GM18909 (cell line): ENCODE measurements around the gene CCDC141.
A peak's percentile ranks its signal among the peaks of the same experiment; 100 is the strongest.

ENCODE experiments used
- ATAC-seq: cut with Tn5 transposase; IDR thresholded peaks from one replicate; pipeline ENCODE4 v1.9.1; 2021; ENCODE audit warnings: mild to moderate bottlenecking; ENCODE audit not compliant: unreplicated experiment, poor library complexity

CCDC141 gene

DNA sequence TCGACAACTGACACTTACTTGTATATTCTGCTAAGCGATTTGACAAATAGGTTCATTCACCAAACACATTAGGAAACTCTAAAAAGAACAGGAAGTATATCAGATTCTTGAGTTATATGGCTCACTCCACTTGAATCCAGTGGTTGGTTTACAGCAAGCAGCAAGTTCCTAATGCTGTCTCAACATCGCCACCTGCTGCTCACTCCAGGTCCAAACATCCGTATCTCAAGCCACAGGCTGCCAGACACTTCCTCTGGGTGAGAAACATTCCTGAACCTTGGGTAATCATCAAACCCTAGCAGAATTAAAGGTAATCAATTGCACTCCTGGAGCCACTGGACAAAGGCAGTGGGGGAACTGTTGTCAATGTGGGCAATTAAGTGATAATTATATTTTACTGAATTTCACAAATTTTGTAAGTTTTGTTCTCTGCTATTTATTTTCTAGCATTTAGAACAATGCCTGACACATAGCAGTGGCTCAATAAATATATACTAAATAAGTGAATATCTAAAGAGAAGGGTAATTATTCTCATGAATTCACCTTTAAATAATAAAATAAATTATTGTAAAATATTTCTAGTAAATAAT is 135.6 kb downstream of the CCDC141 start:
- ATAC-seq, result peak; percentile 93

DNA sequence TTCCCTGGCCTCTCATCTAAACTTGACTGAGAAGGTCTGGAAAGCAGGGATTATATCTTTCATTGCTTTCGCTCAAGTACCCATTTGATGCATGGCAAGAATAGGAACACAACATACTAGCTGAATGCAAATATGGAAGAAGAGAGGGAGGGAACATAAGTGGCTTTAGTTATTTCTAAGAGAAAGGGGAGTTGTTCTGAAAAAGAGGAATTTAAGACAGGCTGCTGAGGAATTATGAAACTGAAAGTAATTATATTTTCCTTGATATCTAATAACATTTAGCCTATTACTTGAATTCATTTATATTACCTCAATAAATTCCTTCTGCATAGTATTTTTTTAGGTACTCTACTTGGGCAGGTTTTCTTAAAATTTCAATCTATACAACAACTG is 136.9 kb downstream of the CCDC141 start:
- no peak for ATAC-seq

DNA sequence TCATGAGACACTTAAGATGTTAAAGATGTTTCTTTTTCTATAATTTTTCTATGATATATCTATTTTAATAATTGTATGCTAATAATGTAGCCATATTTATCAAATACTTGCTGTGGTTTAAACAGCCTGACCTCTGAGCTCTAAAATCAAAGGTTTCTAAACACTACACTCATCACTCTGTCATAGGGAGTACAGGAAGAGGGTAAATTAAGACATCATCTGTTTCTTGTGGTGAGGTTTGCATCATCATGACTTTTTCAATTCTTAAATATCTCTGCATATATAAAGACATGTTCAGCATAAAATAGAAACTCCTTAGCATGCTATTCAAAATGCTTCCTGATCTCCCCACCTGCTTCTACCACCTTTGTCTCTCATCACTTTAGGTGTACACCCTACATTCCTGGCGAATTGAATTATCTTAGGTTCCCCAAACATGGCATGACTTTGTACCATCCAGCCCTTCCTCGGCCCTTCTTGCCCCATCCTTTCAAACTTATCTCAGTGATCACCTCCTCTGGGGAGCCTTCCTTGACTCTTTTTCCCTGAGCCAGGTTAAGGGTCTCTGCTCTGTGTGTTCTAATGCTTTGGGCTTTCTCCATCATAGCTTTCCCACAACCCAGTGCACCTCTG is 137.4 kb downstream of the CCDC141 start:
- no peak for ATAC-seq

DNA sequence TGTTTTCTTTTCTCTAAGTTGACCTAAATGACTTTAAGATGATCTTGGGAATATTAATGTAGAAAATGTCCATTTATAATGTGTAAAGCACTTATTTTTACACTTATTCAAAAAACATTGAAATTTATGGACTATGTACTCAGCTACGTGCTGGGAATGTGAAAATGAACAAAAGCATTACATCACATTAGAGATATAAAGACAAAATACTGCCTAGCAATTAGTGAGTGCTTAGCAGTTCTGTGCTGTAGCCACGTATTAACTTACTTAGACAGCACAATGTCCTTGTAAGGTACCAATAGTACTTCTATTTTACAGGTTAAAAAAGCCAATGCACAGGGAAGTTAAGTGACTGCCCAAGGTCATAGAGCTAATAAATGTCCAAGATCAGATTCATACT is 138.9 kb downstream of the CCDC141 start:
- no peak for ATAC-seq

DNA sequence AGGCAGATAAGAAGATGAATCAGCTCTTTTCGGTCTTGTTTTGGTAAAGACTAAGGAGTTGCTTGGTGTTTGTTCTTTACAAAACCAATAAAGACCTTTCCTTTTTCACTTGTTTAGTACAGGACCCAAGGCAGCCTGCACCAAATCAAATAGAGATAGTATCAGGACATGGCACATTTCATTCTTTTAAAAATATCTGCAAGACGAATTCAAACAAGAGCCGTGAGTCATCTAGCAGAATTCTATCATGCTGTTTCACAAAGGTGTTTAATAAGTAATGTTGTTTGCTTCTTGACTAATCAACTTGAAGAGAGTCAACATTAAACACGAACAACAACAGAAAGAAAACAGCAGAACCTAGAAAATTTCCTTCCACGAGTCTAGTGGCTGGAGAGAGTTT is 139.9 kb downstream of the CCDC141 start:
- no peak for ATAC-seq

DNA sequence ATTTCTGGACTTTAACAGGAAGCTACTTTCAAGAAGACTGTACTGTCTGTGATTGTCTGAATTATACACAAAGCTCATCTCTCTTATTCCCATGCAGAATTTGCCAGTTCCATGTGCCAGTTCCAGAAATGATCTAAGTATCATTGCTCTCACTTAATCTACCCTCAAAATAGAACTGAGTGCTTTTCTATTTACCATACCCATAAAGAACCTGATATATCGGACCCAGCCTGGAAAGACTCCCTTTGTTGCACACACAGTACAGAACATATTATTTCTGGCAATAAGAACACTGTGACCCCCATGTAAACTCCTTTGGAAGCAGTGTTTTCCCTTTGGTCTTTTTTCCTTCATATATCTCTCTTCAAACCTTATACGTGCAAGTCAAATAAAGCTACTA is 140.4 kb downstream of the CCDC141 start:
- ATAC-seq, result no peak

DNA sequence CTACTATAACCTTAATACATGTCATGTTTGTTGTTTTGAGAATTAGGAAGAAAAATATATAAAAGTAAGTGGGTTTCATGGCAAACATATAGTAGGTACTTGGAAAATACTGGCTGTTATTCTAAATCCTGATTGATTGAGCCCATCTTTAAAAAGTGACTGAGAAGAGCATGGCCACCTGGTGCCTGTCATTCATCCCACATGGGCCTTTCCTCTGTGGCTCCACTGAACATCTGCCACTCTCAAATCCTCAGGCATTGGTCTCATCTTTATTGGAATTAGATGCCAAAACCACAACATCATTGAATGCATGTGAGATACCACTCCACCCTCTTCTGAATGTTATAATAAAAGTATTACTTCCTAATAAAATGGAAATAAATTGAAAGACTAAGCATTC is 141.1 kb downstream of the CCDC141 start:
- no peak for ATAC-seq

DNA sequence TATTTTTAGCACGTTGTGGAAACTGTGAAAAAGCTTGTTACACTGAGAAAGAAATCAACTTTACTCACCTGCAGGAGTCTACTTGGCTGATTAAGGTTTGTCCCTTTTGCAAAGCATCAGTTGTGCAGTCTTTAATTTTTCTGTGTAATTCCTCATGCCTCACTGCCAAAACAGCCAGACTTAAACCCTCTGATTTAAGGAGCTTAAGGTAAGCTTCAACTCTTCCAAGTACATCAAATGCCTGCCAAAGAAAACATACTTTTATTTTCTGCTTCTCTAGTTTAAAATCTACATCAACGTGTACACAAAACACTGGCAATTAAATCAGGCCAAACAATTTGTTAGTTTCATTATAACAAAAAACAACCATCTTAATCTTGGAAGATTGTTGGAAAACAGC is 144.7 kb downstream of the CCDC141 start:
- no peak for ATAC-seq

DNA sequence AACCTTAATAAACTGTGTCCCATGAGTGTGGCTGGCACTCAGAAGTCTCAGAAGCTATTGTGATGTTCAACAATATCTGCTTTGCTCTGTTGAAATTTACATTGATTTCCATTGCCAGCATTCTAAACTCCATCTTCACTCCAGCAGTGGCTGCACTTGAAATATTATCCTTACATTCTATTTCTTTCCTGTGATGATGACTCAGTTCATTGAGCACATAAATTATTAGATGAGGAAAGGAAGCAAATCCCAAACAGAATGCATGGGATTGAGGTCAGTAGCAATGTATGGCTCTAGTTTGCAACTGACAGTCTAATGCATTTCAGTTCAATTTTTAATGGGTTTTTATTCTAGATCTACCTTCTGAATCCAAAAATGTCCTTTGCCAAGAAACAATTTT is 150.3 kb downstream of the CCDC141 start:
- no peak for ATAC-seq

DNA sequence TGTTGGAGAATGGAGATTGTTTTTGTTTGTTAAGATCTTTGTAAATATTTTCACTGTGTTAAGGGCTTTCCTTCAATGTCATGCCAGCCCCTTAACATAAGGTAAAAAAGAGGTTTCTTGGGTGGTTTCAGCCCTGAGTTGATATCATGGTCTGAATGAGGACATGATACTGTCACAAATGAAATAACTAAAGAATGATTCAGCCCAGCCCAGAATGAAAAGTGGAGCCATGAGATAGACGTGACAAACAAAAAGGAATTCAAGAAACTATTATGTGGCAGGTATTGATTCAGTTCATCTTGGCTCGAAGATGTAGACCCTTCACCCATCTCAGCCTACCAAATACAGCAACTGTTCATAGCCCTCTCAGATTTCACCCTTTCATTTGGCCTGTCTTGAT is 154.1 kb downstream of the CCDC141 start:
- no peak for ATAC-seq

DNA sequence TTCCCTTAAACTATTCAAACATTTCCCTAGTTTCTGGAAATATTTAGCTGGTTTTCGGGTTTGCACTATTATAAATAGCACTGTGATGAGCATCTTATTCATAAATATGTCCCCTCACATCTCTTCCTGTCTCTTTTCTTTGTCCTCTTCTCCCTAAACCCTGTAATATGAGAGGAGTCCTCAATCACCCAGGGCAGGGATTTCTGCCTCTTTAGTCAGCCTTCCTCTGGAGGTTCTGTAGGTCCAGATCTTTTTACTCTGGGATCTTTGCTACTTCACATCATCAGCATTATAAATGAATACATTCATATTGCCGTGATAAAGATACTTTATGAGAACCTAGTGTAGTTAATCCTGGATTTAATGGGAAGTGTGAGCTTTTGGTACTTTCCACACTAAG is 154.8 kb downstream of the CCDC141 start:
- no peak for ATAC-seq

DNA sequence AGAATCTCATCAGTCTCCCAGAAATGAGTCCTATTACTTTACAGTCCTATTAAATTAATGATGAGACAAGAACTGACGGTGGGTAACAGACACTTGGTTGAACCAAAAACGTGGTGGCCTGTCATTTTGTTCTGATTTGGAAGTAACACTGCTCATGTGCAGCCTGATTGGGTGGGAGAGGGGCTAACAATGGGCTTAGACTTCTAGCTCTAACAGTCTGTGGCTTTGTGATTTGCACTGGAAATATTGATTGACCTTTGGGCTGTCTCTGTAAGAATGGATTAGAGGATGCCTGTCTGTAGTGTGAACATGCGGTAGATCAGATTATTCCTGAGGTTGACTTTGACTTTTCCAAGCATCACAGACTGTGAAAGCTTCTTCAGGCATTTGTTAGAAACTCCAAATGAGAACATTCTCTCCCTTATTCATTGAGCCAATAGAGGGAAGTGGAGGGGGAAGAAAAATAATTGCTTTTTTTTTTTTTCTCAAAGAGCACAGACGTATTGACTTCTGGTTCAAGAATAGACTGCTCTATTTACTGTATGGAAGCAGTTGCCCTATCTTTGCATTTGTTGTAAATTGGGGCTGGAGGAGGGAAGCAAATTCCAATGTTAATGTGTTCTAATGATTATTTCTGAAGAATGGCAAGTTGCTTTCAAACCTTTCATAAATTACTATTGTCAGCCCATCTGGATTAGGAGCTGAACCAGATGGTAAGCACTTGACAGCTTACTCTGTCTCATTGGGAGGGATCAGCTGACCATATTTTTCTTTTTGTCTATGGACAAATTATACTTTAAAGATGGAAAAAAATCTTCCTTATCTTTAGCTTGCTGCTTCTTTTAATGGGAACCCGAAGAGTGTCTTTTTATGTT is 156.9 kb downstream of the CCDC141 start:
- no peak for ATAC-seq

DNA sequence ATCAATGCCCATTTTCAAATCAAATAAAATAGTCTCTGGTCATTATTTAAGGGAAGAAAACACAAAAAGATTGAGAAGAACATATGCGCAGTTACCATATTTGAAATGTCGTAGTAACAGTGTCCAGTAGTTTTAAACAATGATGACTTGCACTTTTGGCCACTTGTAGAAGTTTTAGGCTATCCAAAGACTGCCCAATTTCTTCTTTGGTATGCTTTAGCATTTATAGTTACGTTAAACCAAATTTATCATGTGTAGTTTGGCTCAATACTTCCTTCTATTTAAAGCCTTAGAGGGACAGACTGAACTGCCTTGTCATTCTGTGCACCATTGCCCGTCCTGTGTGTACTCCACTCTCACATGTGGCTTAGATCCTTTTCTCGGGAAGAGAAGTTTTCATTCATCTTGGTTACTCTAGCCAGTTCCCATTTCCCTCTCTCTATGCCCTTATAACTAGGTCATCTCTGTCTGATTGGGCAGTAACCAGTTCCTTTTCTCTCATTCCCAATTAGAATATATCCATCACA is 157.9 kb downstream of the CCDC141 start:
- no peak for ATAC-seq

DNA sequence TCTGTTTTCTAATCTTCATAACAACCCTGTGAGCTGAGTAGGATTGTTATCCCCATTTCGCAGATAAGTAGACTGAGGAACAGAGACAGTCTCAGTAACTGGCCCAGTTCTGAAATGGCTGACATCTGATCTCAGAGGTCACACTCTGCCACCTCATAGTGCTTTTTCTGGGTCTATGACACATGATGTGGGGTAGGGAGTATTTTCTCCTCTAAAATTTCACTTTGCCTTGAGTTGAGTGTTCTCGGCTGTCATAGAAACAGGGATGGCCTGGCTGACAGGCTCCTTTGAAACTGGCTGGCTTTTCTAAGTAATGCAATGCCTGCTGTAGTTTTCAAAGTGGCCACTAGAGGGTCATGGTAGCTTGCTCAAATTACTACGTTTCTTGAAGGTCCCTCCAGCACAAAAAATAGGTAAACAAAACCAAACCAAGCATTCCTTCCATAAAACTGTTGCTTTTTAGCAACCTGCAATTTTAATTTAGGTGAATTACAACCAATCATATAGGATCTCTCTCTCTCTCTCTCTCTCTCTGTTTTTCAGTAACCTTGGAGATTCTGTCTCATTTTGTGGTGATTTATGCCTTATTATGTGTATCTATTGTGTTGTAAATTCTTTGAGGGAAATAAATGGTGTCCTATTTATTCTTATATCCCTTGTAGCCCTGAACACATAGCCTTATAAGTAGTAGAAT is 158.5 kb downstream of the CCDC141 start:
- ATAC-seq, result peak; percentile 87

DNA sequence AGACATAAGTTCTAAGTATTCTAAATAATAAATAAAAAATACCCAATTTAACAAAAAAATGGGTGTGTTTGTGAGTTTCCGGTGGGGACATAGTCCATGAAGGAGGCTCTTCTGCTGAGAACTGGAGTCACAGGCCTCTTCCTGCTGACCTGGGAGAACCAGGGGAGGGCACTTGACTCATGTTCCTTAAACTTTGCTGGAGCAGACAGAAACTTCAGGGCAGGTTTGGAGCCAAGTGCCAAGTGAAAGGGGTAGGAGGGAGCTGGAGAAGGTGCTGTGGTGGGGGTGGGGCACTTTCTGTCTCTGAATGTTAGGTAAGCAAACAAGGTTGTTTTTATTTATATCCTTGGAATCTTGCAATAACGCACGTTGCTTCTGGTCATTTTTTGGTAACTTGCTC is 163.9 kb downstream of the CCDC141 start:
- ATAC-seq, result no peak

DNA sequence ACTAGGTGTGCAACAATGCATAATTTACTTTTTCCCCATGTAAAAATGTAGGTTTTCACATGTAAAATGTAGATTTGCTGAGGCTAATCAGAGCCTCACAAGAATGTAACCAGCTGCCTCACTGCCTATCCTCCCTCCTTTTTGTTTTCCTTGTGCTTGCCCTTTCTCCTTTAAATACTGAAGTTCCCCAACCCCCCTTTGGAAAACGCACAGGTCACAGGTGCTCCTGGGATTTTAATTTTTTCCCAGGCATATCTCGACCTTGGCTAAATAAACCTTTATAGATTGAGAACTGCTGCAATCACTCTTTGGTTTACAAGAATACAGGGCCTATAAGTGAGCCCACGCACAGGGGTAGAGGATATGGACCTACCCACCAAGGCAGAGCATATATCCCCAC is 165.5 kb downstream of the CCDC141 start:
- ATAC-seq, result no peak

DNA sequence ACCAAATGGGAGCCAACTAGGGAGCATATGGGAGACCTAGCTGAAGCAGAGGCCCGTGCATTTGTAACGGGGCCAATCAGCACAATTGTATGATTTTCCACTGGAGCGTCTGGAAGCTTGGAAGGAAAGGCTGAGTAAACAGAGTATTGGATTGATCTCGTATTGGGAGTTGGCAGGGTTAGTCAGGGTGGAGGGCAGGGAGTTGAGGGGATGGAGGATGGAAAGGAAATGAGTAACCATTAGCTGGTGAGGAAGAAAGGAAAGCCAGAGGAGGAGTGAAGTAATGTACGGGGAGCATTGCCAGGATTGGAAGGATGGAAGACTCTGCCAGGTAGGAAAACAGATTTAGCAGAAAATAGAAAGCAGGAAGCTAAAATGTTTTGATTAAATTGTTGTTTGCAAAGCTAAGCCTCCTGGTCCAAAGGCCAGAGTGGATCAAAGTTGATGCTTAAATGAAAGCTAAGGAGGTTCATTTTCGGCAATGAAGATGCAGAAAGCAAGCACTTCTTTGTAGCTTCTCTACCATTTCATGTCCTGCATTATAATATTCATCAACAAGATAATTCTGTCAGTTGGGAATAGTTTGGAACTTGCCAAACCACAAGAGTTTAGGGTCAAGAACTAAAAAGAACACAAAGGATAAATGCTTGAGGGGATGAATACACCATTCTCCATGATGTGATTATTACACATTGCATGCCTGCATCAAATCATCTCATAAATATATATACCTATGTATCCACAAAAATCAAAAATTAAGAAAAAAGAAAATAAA is 167.1 kb downstream of the CCDC141 start:
- no peak for ATAC-seq

DNA sequence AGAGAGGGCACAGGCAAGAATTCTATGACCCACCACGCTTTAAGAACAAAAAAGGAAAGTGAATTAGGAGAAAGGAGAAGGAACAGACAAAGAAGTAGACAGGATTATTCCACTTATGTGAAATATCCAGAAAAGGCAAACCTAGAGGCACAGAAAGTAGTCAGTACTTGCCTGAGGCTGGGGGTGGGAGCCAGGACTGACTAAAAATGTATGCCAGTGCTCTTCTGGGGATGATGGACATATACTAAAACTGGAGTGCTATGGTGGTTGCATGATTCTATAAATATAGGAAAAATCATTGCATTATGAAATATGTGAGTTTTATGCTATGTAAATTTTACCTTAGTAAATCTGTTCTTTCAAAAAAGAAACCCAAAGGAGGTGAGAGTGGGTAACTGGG is 168.9 kb downstream of the CCDC141 start:
- ATAC-seq, result no peak

DNA sequence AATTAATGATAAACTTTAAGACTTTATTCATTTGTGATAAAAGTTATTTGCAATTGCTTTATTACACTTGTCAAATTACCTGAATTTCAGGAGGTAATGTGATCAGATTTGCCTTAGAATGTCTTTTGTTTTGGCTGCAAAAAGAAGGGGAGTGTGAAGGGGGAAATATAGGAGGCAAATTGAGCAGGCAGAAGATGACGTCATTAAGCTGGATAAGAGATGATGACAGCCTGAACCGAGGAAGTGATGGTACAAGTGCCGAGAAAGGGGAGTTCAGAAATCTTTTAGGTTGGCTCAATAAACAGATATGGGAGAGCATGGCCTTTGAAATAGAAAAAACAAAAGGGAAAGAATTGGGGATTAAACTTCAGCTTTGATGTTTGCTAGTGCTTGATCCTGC is 169.7 kb downstream of the CCDC141 start:
- ATAC-seq, result no peak

DNA sequence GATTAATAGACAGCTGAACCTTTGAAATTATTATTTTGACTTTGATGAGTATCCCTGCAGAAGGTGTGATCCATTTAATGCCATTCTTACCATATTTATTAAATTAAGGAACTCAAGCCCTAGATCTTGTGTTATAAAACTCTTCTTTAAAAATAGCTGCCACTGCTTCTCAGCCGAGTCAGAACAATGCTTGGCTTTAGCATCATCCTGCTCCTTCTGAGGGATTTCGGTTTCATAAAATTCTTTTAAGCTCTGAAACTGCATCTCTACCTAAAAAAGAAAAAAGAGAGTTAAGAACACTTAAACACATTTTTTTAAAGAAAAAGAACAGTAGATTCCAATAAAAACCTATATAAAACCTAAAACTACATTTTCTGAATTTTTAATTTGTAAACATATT is 172.1 kb downstream of the CCDC141 start:
- ATAC-seq, result no peak
